ENCODE measurements around the gene FOXRED2.
A peak's percentile ranks its signal among the peaks of the same experiment; 100 is the strongest.
"Not testable (repeated sequence)": the region's sequence is repeated elsewhere in the genome, so short reads cannot be mapped to it uniquely, and the experiment has no call there.

The FOXRED2 gene

DNA sequence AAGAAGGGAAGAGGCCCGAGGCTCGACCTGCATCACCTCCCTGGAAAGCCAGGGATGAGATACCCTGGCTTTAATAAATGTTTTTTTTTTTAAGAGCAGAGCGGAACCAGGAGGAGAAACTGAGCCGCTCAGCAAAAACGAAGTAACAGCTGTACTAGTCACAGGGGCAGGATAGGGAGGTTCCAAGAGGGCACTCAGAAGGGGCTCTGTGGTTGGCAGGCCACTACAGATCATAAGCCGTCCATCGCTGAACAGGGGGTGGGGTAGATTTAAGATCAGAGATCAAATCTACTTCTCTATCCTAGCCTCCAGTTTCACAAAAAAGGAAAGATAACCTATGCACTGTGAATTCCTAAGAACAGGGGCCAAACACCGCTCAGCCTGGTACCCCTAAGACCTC, 21.5 kb upstream of the FOXRED2 start:
- Histone ChIP-seq H3K4me2 (ENCODE audit: low read length) (peak overlapping the region; percentile 90), H2BK5ac (ENCODE audit: low read depth, low read length, poor library complexity) (peak overlapping the region; percentile 59), H2AFZ (ENCODE audit: insufficient read depth, low read length, poor library complexity) (peak overlapping the region; percentile 30), H3K23ac (ENCODE audit: low read length) (no peak overlapping the region), H3K27ac (ENCODE audit: low read depth, low read length) (peak overlapping the region; percentile 70), H4K8ac (ENCODE audit: low read depth, low read length) (peak overlapping the region; percentile 77), H2AK5ac (ENCODE audit: low read length) (peak overlapping the region; percentile 63), H3K9me3 (ENCODE audit: insufficient read depth, low read depth, low read length) (peaks cover 2% of the 10 kb centered on the region), H3K79me2 (ENCODE audit: control insufficient read depth, insufficient read depth, low read length, poor library complexity) (peaks cover 9% of the 10 kb centered on the region), H3K4me3 (ENCODE audit: low read depth, low read length) (peak overlapping the region; percentile 87), H3K9ac (ENCODE audit: low read length) (peak overlapping the region; percentile 92), H3K4me1 (ENCODE audit: control insufficient read depth in 1 of 2, insufficient read depth in 2 of 2, low read length in 2 of 2) (peaks cover 6% of the 10 kb centered on the region in 2 experiments), H3K18ac (ENCODE audit: low read length) (peak overlapping the region; percentile 41), H3K27me3 (ENCODE audit: insufficient read depth, low read length) (no peaks in the 10 kb centered on the region), H3K79me1 (ENCODE audit: low read length) (peaks cover 12% of the 10 kb centered on the region), H2BK12ac (ENCODE audit: low read length) (no peak overlapping the region), H2BK120ac (ENCODE audit: insufficient read depth, low read length, poor library complexity) (peak overlapping the region; percentile 37), H3K14ac (ENCODE audit: low read length) (peak overlapping the region; percentile 85), H3K4ac (ENCODE audit: low read depth, low read length) (peak overlapping the region; percentile 87), H4K12ac (ENCODE audit: low read depth, low read length) (peak overlapping the region; percentile 67), H4K91ac (ENCODE audit: low read depth, low read length) (peak overlapping the region; percentile 74), H3K36me3 (ENCODE audit: control insufficient read depth in 1 of 2, insufficient read depth in 2 of 2, low read length in 2 of 2) (peaks cover 17 to 25% of the 10 kb centered on the region in 2 experiments)
- DNase-seq = peak in 1 of 2 donors; percentile 22
- no CpG with 5 or more reads among the region's 8 CpGs for WGBS (ENCODE audit: extremely low coverage, insufficient coverage, insufficient read length)

DNA sequence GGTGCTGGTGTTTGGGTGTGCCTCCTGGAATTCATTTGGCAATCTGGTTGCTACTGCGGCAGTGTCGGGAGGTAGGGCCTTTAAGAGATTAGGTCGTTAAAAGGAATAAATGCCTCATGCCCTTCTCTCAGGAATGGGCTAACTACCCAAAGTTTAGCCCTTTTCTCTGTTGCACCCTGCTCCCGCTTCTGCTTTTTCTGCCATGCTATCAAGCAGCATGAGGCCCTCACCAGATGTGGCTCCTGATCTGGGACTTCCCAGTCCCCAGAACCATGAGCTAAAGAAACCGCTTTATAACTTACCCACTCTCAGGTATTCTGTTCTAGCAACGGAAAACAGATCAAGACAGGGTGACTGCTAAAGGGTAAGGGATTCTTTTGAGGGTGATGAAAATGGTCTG, 15.8 kb upstream of the FOXRED2 start:
- Histone ChIP-seq H4K8ac (ENCODE audit: low read depth, low read length) (no peak overlapping the region), H3K27me3 (ENCODE audit: insufficient read depth, low read length) (no peaks in the 10 kb centered on the region), H4K12ac (ENCODE audit: low read depth, low read length) (no peak overlapping the region), H4K91ac (ENCODE audit: low read depth, low read length) (no peak overlapping the region), H3K4ac (ENCODE audit: low read depth, low read length) (no peak overlapping the region), H3K4me1 (ENCODE audit: control insufficient read depth in 1 of 2, insufficient read depth in 2 of 2, low read length in 2 of 2) (no peaks in the 10 kb centered on the region), H3K4me2 (ENCODE audit: low read length) (no peak overlapping the region), H3K79me2 (ENCODE audit: control insufficient read depth, insufficient read depth, low read length, poor library complexity) (no peaks in the 10 kb centered on the region), H3K9ac (ENCODE audit: low read length) (no peak overlapping the region), H2AK5ac (ENCODE audit: low read length) (no peak overlapping the region), H2AFZ (ENCODE audit: insufficient read depth, low read length, poor library complexity) (no peak overlapping the region), H2BK120ac (ENCODE audit: insufficient read depth, low read length, poor library complexity) (no peak overlapping the region), H3K79me1 (ENCODE audit: low read length) (no peaks in the 10 kb centered on the region), H3K4me3 (ENCODE audit: low read depth, low read length) (no peak overlapping the region), H3K36me3 (ENCODE audit: control insufficient read depth in 1 of 2, insufficient read depth in 2 of 2, low read length in 2 of 2) (peaks cover 52 to 73% of the 10 kb centered on the region in 2 experiments), H3K27ac (ENCODE audit: low read depth, low read length) (no peak overlapping the region), H3K14ac (ENCODE audit: low read length) (no peak overlapping the region), H3K23ac (ENCODE audit: low read length) (no peak overlapping the region), H2BK5ac (ENCODE audit: low read depth, low read length, poor library complexity) (no peak overlapping the region), H2BK12ac (ENCODE audit: low read length) (no peak overlapping the region), H3K18ac (ENCODE audit: low read length) (no peak overlapping the region), H3K9me3 (ENCODE audit: insufficient read depth, low read depth, low read length) (peaks cover 2% of the 10 kb centered on the region)
- no peak for DNase-seq
- no CpG with 5 or more reads among the region's 6 CpGs for WGBS (ENCODE audit: extremely low coverage, insufficient coverage, insufficient read length)

GRCh38 chr22:36520423-36520822, 13.6 kb upstream of the FOXRED2 start:
- Histone ChIP-seq H3K14ac (ENCODE audit: low read length) (no peak overlapping the region), H3K18ac (ENCODE audit: low read length) (no peak overlapping the region), H4K91ac (ENCODE audit: low read depth, low read length) (no peak overlapping the region), H2AK5ac (ENCODE audit: low read length) (no peak overlapping the region), H3K27me3 (ENCODE audit: insufficient read depth, low read length) (no peaks in the 10 kb centered on the region), H3K4me1 (ENCODE audit: control insufficient read depth in 1 of 2, insufficient read depth in 2 of 2, low read length in 2 of 2) (no peaks in the 10 kb centered on the region), H3K9ac (ENCODE audit: low read length) (no peak overlapping the region), H2BK120ac (ENCODE audit: insufficient read depth, low read length, poor library complexity) (no peak overlapping the region), H4K12ac (ENCODE audit: low read depth, low read length) (no peak overlapping the region), H3K4me3 (ENCODE audit: low read depth, low read length) (no peak overlapping the region), H2BK12ac (ENCODE audit: low read length) (no peak overlapping the region), H2AFZ (ENCODE audit: insufficient read depth, low read length, poor library complexity) (no peak overlapping the region), H3K27ac (ENCODE audit: low read depth, low read length) (no peak overlapping the region), H3K23ac (ENCODE audit: low read length) (no peak overlapping the region), H2BK5ac (ENCODE audit: low read depth, low read length, poor library complexity) (no peak overlapping the region), H3K36me3 (ENCODE audit: control insufficient read depth in 1 of 2, insufficient read depth in 2 of 2, low read length in 2 of 2) (peaks cover 63 to 84% of the 10 kb centered on the region in 2 experiments), H3K4ac (ENCODE audit: low read depth, low read length) (no peak overlapping the region), H3K4me2 (ENCODE audit: low read length) (no peak overlapping the region), H4K8ac (ENCODE audit: low read depth, low read length) (no peak overlapping the region), H3K79me2 (ENCODE audit: control insufficient read depth, insufficient read depth, low read length, poor library complexity) (no peaks in the 10 kb centered on the region), H3K79me1 (ENCODE audit: low read length) (no peaks in the 10 kb centered on the region), H3K9me3 (ENCODE audit: insufficient read depth, low read depth, low read length) (peaks cover 2% of the 10 kb centered on the region)
- WGBS (ENCODE audit: extremely low coverage, insufficient coverage, insufficient read length) = no CpG with 5 or more reads among the region's 3 CpGs
- DNase-seq = no peak

DNA sequence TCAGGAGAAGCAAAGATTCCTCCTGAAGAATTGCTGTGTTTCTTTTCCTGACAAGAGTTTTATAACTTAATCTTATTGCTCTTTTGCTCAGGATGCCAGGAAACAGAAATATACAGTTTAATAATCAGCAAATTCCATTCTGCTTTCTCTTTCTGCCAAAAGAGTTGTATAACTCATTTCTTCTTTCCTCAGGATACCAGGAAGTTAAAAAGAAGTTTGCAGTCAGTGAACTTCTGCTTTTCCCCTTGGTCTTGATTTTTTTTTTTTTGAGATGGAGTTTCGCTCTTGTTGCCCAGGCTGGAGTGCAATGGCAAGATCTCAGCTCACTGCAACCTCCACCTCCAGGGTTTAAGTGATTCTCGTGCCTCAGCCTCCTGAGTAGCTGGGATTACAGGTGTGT, 13.1 kb upstream of the FOXRED2 start:
- no CpG with 5 or more reads among the region's 2 CpGs for WGBS (ENCODE audit: extremely low coverage, insufficient coverage, insufficient read length)

More for the DNA sequence above, 13.1 kb upstream of the FOXRED2 start:
- not testable (repeated sequence) for H4K8ac ChIP-seq (ENCODE audit: low read depth, low read length); H3K4ac ChIP-seq (ENCODE audit: low read depth, low read length); H3K4me1 ChIP-seq (ENCODE audit: control insufficient read depth in 1 of 2, insufficient read depth in 2 of 2, low read length in 2 of 2); DNase-seq; H3K79me1 ChIP-seq (ENCODE audit: low read length); H4K12ac ChIP-seq (ENCODE audit: low read depth, low read length); H2BK5ac ChIP-seq (ENCODE audit: low read depth, low read length, poor library complexity); H3K27me3 ChIP-seq (ENCODE audit: insufficient read depth, low read length); H3K4me3 ChIP-seq (ENCODE audit: low read depth, low read length); H3K18ac ChIP-seq (ENCODE audit: low read length); H3K14ac ChIP-seq (ENCODE audit: low read length); H3K79me2 ChIP-seq (ENCODE audit: control insufficient read depth, insufficient read depth, low read length, poor library complexity); H4K91ac ChIP-seq (ENCODE audit: low read depth, low read length); H3K23ac ChIP-seq (ENCODE audit: low read length); H2AK5ac ChIP-seq (ENCODE audit: low read length); H2BK12ac ChIP-seq (ENCODE audit: low read length); H3K9me3 ChIP-seq (ENCODE audit: insufficient read depth, low read depth, low read length); H3K4me2 ChIP-seq (ENCODE audit: low read length); H3K27ac ChIP-seq (ENCODE audit: low read depth, low read length); H2BK120ac ChIP-seq (ENCODE audit: insufficient read depth, low read length, poor library complexity); H2AFZ ChIP-seq (ENCODE audit: insufficient read depth, low read length, poor library complexity); H3K9ac ChIP-seq (ENCODE audit: low read length)
- peaks cover 63 to 86% of the 10 kb centered on the region in 2 experiments for H3K36me3 ChIP-seq (ENCODE audit: control insufficient read depth in 1 of 2, insufficient read depth in 2 of 2, low read length in 2 of 2)

Data from trophoblast cell (in vitro differentiated cells and primary cell).